ENCODE measurements around the gene LMF1.

DNA sequence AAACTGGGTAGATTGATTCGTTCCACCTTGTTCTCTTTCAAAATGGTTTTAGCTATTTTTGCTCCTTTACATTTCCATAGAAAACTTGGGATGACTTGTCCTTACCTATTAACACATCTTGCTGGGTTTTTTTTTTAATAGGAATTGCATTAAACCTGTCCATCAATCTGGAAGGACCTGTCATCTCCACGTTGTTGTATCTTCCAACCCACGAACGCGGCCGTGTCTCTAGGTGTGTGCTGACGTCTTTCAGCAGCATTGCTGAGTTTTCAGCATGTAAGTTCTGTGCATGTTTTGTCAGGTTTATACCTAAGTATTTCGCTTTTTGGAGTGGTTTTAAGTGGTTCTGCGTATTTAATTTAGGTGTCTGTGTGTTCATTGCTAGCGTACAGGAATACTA is 109.9 kb downstream of the LMF1 start:
- TF ChIP-seq, protein P1, sequence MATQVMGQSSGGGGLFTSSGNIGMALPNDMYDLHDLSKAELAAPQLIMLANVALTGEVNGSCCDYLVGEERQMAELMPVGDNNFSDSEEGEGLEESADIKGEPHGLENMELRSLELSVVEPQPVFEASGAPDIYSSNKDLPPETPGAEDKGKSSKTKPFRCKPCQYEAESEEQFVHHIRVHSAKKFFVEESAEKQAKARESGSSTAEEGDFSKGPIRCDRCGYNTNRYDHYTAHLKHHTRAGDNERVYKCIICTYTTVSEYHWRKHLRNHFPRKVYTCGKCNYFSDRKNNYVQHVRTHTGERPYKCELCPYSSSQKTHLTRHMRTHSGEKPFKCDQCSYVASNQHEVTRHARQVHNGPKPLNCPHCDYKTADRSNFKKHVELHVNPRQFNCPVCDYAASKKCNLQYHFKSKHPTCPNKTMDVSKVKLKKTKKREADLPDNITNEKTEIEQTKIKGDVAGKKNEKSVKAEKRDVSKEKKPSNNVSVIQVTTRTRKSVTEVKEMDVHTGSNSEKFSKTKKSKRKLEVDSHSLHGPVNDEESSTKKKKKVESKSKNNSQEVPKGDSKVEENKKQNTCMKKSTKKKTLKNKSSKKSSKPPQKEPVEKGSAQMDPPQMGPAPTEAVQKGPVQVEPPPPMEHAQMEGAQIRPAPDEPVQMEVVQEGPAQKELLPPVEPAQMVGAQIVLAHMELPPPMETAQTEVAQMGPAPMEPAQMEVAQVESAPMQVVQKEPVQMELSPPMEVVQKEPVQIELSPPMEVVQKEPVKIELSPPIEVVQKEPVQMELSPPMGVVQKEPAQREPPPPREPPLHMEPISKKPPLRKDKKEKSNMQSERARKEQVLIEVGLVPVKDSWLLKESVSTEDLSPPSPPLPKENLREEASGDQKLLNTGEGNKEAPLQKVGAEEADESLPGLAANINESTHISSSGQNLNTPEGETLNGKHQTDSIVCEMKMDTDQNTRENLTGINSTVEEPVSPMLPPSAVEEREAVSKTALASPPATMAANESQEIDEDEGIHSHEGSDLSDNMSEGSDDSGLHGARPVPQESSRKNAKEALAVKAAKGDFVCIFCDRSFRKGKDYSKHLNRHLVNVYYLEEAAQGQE (IDR thresholded peaks at IDR 0.05; ENCODE audit: insufficient read depth in 1 of 2, low read depth in 2 of 2, low read length in 2 of 2), result no peak
- TF ChIP-seq TAF1 (IDR thresholded peaks at IDR 0.05; ENCODE audit: borderline replicate concordance, insufficient read depth, low read length) (no peak), POLR2AphosphoS5 (IDR thresholded peaks at IDR 0.05; ENCODE audit: low read depth, low read length) (no peak), SIN3A (IDR thresholded peaks at IDR 0.05; ENCODE audit: borderline replicate concordance, insufficient read depth, low read length) (no peak)

Data from PFSK-1 (cell line).